Breast epithelium (tissue), 3 donors: ENCODE measurements around the gene AHRR.

ENCODE experiments used
- CTCF ChIP-seq, 3 donors: fragments of 450-650 bp; IDR thresholded peaks; one replicate each; pipeline ENCODE4 v1.5.1; 2016 to 2017; ENCODE audit warnings: antibody characterized with exemption in 3 of 3, mild to moderate bottlenecking in 3 of 3, moderate library complexity in 3 of 3
- POLR2AphosphoS5 ChIP-seq, 3 donors: sonication (generic); formaldehyde crosslinking; IDR thresholded peaks; one replicate each; pipeline ENCODE4 v1.6.1; 2017; ENCODE audit warnings: antibody characterized with exemption in 3 of 3

DNA sequence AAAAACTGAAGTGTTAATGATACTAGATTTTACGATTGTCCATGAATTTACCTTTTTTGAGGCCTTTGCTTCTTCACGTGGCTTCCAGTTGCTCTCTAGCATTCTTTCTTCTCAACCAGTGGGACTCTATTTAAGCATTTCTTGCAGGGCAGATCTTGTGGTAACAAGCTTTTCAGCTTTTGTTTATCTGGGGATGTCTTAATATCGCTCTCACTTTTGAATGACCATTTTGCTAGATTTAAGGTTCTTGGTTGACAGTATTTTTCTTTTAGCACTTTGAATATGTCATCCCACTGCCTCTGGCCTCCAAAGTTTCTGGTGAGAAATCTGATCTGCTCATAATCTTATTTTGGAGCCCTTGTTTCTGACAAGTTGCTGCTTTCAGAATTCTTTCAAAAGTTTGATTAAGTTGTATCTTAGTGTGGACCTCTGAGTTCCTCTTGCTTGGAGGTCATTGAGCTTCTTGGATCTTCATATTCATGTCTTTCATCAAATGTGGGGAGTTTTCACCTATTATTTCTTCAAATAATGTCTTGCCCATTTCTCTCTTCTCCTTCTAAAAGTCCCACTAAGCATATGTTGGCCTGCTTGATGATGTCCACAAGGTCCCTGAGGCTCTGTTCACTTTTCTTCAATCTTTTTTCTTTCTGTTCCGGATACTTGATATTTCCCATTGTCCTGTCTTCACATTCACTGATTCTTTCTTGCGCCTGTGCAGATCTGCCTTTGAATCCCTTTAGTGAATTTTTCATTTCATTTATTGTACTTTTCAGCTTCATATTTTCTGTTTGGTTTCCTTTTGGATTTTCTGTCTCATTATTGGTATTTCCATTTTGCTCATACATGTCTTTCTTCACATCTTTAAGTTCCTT lies 130.3 kb downstream of the AHRR start:
- TF ChIP-seq POLR2AphosphoS5 (IDR thresholded peaks at IDR 0.05) (no peak), CTCF (IDR thresholded peaks at IDR 0.05) (no peak)
